ENCODE results near the gene ABO. TPM values are rescaled to one million over a fixed set of nuclear protein-coding genes. Genes with fewer than 3 reads are reported as not detected.
"Not testable (repeated sequence)": the region's sequence is repeated elsewhere in the genome, so short reads cannot be mapped to it uniquely, and the experiment has no call there.

The ABO gene
- total RNA-seq, 2 donors from 2014 or later: 0.14 to 0.21 TPM

DNA sequence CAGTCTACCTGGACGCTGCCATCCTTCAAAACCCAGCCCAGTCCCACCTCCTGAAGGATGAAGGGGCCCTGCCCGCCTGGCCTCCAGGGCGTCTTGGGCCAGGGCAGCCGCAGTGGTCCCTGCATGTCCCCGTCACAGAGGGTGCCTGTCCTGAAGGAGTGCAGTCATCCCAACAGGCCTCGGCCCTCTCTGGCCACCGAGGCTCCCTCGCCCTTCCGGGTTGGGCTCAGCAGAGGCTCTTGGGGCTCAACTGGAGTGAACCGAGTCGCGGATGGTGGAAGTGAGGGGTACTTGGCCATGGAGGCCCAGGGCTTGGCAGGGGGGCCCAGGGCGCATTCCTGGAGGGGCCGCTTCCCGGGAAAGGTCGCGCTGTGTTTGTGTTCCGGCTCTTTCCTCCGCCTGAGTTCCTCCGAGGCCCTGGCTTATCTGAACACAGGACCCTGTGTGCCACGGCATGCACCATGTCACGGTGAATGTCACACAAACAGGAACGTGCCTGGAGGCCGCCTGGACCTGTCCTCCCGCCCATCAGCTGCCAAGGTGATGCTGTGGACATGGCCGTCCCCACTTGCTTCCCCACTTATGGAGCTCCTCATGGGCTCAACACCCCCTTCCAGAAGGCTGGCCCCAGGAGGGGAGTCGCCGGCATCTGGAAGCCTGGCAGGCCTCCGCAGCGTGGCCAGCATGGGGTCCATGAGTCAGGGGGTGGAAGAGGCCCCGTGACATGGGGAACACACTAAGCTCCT is 40.3 kb downstream of the ABO start:
- Histone ChIP-seq H3K27me3 (replicated peaks; ENCODE audit: insufficient read depth) (no peaks in the 10 kb centered on the region), H3K4me1 (ENCODE audit: control insufficient read depth in 1 of 2, low read depth in 2 of 2) (peaks cover 0 to 7% of the 10 kb centered on the region in 2 donors), H3K36me3 (no peaks in the 10 kb centered on the region), H3K9me3 (no peaks in the 10 kb centered on the region), H3K27ac (no peak overlapping the region), H3K4me3 (no peak overlapping the region)
- TF ChIP-seq, protein P1, sequence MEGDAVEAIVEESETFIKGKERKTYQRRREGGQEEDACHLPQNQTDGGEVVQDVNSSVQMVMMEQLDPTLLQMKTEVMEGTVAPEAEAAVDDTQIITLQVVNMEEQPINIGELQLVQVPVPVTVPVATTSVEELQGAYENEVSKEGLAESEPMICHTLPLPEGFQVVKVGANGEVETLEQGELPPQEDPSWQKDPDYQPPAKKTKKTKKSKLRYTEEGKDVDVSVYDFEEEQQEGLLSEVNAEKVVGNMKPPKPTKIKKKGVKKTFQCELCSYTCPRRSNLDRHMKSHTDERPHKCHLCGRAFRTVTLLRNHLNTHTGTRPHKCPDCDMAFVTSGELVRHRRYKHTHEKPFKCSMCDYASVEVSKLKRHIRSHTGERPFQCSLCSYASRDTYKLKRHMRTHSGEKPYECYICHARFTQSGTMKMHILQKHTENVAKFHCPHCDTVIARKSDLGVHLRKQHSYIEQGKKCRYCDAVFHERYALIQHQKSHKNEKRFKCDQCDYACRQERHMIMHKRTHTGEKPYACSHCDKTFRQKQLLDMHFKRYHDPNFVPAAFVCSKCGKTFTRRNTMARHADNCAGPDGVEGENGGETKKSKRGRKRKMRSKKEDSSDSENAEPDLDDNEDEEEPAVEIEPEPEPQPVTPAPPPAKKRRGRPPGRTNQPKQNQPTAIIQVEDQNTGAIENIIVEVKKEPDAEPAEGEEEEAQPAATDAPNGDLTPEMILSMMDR (IDR thresholded peaks at IDR 0.05): no peak
- ATAC-seq (ENCODE audit: insufficient number of reproducible peaks, low FRiP score, low read depth): no peak
- no peak for DNase-seq (ENCODE audit: low spot score)

DNA sequence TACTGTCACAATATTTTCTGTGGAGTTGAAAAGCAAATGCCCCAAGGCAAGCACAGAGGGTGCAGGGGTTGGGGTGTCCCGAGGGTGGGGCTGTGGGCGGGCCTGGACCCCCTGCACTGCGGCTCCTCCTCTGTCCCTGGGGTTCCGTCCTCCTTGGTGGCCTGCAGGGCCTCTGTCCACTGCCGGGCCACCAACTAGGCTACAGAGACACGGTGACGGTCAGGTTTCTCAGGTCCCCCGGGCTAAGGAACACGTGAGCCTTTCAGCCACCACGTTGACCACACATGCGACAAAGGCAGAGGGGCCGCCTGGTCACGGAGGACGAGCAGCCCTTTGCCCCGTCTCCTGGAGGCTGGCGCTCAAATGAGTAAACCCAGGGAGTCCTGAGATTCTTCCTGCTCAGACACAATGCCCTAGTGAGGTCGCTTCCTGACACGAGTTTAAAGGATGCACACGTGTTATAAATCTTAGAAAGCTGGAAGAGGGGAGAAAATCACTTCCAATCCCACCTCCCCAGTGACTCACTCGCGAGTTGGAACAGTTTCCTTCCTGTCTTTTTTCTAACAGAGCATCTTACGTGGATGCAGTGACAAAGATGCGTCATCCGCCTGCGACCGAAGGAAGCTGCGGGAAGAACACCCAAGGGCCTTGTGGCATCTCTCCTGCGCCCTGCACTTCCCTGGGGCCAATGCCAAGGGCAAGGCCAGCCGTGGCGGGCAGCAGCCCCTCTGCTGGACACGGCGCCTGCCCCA is 41.1 kb downstream of the ABO start:
- Histone ChIP-seq H3K9me3 (no peaks in the 10 kb centered on the region), H3K36me3 (no peaks in the 10 kb centered on the region), H3K4me3 (no peak overlapping the region), H3K27ac (no peak overlapping the region), H3K27me3 (replicated peaks; ENCODE audit: insufficient read depth) (no peaks in the 10 kb centered on the region), H3K4me1 (ENCODE audit: control insufficient read depth in 1 of 2, low read depth in 2 of 2) (peaks cover 0 to 6% of the 10 kb centered on the region in 2 donors)
- ATAC-seq (ENCODE audit: insufficient number of reproducible peaks, low FRiP score, low read depth) (no peak), DNase-seq (ENCODE audit: low spot score) (no peak)
- TF ChIP-seq, protein P1 (IDR thresholded peaks at IDR 0.05): no peak

DNA sequence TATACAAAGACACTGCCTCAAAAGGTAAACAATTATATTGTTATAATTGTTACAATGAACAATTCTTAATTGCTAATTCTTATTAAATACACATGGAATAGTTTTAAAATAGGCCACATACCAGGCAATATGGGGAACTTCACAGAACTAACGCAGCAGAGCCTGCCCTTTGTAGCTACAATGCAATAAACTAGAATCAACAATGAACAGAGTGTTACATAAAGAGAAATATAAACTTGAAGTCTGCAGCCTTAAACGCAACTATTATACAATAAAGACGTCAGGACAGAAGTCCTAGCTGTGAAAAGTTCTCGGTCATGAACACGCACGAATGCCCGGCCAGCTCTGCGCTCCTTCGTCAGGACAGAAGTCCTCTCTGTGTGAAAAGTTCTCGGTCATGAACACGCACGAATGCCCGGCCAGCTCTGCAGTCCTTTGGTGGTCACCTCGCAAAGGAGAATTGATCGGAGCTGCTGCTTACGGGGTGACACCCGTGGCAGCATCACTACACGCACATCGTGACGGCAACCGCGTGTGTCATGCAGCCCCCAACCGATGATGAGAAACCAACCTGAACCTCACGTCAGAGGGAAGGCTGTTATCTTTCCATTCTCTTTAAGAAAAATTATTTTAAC is 43.0 kb downstream of the ABO start:
- H3K36me3 ChIP-seq; H3K4me3 ChIP-seq; ATAC-seq (ENCODE audit: insufficient number of reproducible peaks, low FRiP score, low read depth); DNase-seq (ENCODE audit: low spot score); H3K4me1 ChIP-seq (ENCODE audit: control insufficient read depth in 1 of 2, low read depth in 2 of 2); H3K9me3 ChIP-seq; H3K27ac ChIP-seq; H3K27me3 ChIP-seq (replicated peaks; ENCODE audit: insufficient read depth): not testable (repeated sequence)

DNA sequence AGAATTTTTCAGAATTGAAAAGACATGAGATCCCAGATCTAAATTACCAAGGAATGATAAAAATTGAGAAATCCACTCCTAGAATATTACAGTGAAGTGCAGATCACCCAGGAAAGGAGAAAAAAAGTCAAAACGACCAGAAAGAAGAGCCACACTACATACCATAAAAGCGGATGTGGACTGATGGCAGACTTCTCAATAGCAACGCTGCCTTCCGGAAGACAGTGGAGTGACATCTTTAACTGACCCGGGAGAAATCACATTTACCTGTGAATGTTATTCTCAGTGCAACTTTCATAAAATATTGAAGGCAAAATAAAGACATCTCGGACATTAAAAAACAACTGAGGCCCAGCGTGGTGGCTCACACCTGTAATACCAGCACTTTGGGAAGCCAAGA is 44.5 kb downstream of the ABO start:
- ATAC-seq (ENCODE audit: insufficient number of reproducible peaks, low FRiP score, low read depth); H3K9me3 ChIP-seq; H3K4me3 ChIP-seq; DNase-seq (ENCODE audit: low spot score); H3K4me1 ChIP-seq (ENCODE audit: control insufficient read depth in 1 of 2, low read depth in 2 of 2); H3K27ac ChIP-seq; H3K36me3 ChIP-seq; H3K27me3 ChIP-seq (replicated peaks; ENCODE audit: insufficient read depth): not testable (repeated sequence)

DNA sequence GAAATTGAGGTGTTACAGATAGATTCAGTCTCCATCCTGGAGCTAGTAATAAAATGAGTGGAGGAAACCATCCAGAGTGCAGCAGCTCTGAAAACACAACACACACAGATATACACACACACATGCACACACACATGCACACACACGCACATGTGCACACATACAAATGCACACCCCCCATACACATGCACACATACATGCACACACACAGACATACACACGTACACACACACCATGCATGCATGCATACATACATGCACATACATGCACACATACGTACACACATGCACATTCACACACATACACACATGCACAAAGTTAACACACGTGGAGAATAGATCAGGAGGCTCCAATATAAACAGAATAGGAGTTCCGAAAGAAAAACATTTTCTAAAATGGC is 44.9 kb downstream of the ABO start:
- ATAC-seq (ENCODE audit: insufficient number of reproducible peaks, low FRiP score, low read depth) (no peak), DNase-seq (ENCODE audit: low spot score) (no peak)
- no peaks in the 10 kb centered on the region for H3K9me3 ChIP-seq
- H3K27me3 ChIP-seq (replicated peaks; ENCODE audit: insufficient read depth): no peaks in the 10 kb centered on the region
- H3K36me3 ChIP-seq: no peaks in the 10 kb centered on the region
- H3K4me3 ChIP-seq: no peak overlapping the region
- no peaks in the 10 kb centered on the region for H3K4me1 ChIP-seq (ENCODE audit: control insufficient read depth in 1 of 2, low read depth in 2 of 2)
- TF ChIP-seq, protein P1 (IDR thresholded peaks at IDR 0.05): no peak
- H3K27ac ChIP-seq: no peak overlapping the region

DNA sequence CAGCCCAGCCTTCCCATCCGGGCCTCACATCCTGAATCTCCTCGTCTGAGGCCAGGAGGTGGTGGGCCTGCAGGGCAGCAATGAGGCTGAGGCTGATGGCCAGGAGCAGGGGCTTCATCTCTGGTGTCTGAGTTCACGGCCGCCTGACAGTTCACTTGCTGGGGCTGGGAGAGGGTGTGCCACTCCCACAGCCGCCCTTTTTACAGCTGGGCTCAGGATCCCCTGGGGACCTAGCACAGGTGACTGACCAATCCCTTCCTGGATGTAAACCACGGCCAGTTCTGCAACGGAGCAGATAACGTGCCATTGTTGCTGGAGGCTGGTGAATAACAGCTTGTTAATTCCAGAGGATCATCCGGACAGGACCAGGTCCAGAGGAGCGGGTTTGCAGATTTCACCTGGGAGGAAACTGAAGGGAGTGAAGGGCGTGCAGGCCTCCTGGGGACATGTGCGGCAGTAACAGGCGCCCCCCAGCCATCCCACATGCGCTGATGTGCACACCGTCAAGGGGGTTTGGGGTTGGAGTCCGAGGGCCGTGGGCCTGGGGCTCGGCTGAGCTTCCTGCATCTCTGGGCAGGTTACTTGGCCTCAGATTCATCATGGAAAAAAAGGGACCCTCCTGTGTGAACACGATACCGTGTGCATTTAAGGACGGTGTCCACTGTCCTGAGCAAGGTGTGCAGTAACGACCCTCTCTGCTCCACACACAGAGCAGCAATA is 46.4 kb downstream of the ABO start:
- H3K9me3 ChIP-seq; H3K4me3 ChIP-seq; H3K36me3 ChIP-seq; H3K27ac ChIP-seq; ATAC-seq (ENCODE audit: insufficient number of reproducible peaks, low FRiP score, low read depth); DNase-seq (ENCODE audit: low spot score); H3K4me1 ChIP-seq (ENCODE audit: control insufficient read depth in 1 of 2, low read depth in 2 of 2); H3K27me3 ChIP-seq (replicated peaks; ENCODE audit: insufficient read depth): not testable (repeated sequence)

DNA sequence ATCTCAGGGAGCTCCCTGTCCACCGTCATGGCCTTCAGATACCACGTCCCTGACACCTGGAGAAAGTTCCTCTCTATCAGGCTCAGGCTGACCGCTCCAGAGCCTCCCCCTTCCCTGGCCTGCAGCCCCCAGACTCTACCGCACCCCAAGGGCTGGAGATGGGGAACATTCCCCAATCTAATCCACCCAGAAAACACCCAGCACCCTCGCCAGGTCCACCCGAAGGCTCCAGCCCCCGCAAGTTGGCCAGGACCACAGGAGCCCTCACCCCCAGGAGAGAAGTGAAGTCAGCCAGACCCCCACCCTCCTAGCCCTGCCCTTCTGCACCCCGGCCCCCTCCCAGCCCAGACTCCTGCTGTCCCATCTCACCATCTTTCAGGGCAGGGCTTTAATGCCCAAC is 47.0 kb downstream of the ABO start:
- H3K9me3 ChIP-seq; ATAC-seq (ENCODE audit: insufficient number of reproducible peaks, low FRiP score, low read depth); H3K27me3 ChIP-seq (replicated peaks; ENCODE audit: insufficient read depth); H3K36me3 ChIP-seq; DNase-seq (ENCODE audit: low spot score); H3K4me1 ChIP-seq (ENCODE audit: control insufficient read depth in 1 of 2, low read depth in 2 of 2); H3K27ac ChIP-seq; H3K4me3 ChIP-seq: not testable (repeated sequence)
